Measurements from ENCODE around the gene ABCC8. TPM values are rescaled to one million over a fixed set of nuclear protein-coding genes. Genes with fewer than 3 reads are reported as not detected.

The ABCC8 gene
- total and polyA plus RNA-seq, 2 of the 8 experiments (the other 6 are each of a cell fraction or from before 2014, with no cell fraction given): 3.7 to 4.9 TPM

DNA sequence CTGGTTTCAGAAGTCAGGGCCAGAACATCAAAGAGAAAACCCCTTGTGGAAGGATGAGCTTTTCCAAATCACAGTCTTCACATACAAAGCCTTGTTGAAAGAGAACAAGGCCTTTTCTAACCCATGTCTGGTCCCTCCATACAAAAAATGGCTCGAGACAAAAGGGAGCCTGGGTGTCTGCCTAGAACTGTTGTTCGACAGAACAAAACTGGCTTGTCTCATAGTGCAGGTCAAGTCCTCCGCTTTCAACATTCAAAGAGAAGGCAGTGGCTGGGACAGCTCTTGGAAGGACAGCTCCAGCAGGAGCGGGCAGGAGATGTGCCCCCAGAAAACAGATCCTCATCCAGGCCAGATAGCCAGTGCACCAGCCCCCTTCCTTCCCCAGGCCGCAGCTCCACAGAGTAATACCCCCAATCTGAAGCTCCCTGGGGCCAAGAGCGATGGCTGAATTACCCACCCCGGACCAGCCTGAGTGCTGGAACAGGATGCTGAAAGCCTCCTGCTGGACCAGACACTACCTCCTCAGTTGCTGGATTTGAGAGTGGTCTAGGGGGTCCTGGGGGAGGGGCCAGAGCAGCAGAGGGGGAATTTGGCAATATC lies 40.0 kb upstream of the ABCC8 start:
- no peak overlapping the region for H2AK5ac ChIP-seq (ENCODE audit: low read depth, low read length)
- H3K79me2 ChIP-seq (ENCODE audit: control insufficient read depth in 1 of 2, insufficient read depth in 2 of 2, low read length in 2 of 2): no peaks in the 10 kb centered on the region
- H3K56ac ChIP-seq (replicated peaks; ENCODE audit: insufficient read length, low read depth, low read length): no peak overlapping the region
- no peak overlapping the region for H3K4ac ChIP-seq (replicated peaks; ENCODE audit: insufficient read length, low read depth, low read length)
- H4K5ac ChIP-seq (ENCODE audit: insufficient read length, low read depth, low read length): no peak overlapping the region
- H3K23ac ChIP-seq (ENCODE audit: insufficient read length): no peak overlapping the region
- H3K9ac ChIP-seq (replicated peaks in 1 of 4; ENCODE audit: extremely low read depth in 1 of 4, low read depth in 3 of 4, low read length in 3 of 4): no peak overlapping the region
- no peaks in the 10 kb centered on the region for H3K36me3 ChIP-seq (ENCODE audit: control insufficient read depth in 2 of 4, insufficient read depth in 4 of 4, low read length in 3 of 4)
- no peak overlapping the region for H3K18ac ChIP-seq (ENCODE audit: extremely low read depth, low read length)
- H2BK120ac ChIP-seq (replicated peaks; ENCODE audit: low read depth, low read length): no peak overlapping the region
- POLR2A ChIA-PET (ENCODE audit: partially characterized antibody): no interaction called here
- H2BK5ac ChIP-seq (ENCODE audit: low read depth, low read length): no peak overlapping the region
- TF ChIP-seq BCL11A (IDR thresholded peaks at IDR 0.05; ENCODE audit: low read depth in 2 of 2, low read length in 2 of 2) (no peak), EP300 (IDR thresholded peaks at IDR 0.05; ENCODE audit: borderline replicate concordance in 1 of 2, low read depth in 2 of 2, low read length in 2 of 2) (no peak), SIX5 (IDR thresholded peaks at IDR 0.05; ENCODE audit: low read depth, low read length) (no peak)
- H2BK20ac ChIP-seq (ENCODE audit: low read length): no peak overlapping the region
- CTCF ChIA-PET (ENCODE audit: partially characterized antibody): interaction anchor here (1.4 to 44.8 kb wide), 5 partner anchors 4 to 214 kb away, joined by 4 to 1414 read pairs (median 494); partner anchors contain the start of gene KCNJ11
- H3K9me3 ChIP-seq (ENCODE audit: insufficient read depth in 2 of 2, low read depth in 1 of 2, low read length in 1 of 2): no peaks in the 10 kb centered on the region
- DNase-seq (ENCODE audit: low read depth in 1 of 2, low spot score in 2 of 2) (no peak), FAIRE-seq (no peak)
- no peak overlapping the region; the same call in 1 of the 2 replicates for H4K8ac ChIP-seq (ENCODE audit: extremely low read depth, insufficient read depth, low read length)
- H3K4me2 ChIP-seq (ENCODE audit: insufficient read depth in 1 of 2, low read depth in 2 of 2, low read length in 2 of 2): no peak overlapping the region
- no peaks in the 10 kb centered on the region for H3K27me3 ChIP-seq (replicated peaks in 1 of 4; ENCODE audit: control insufficient read depth in 3 of 4, extremely low read depth in 1 of 4, insufficient read depth in 3 of 4, low read length in 3 of 4)
- no peaks in the 10 kb centered on the region for H4K20me1 ChIP-seq (replicated peaks in 1 of 2; ENCODE audit: control insufficient read depth in 1 of 2, insufficient read depth in 2 of 2, low read length in 2 of 2)
- no peak overlapping the region for H2AFZ ChIP-seq (ENCODE audit: low read length)
- H2BK15ac ChIP-seq (ENCODE audit: low read length): no peak overlapping the region
- 92% methylated on average over 7 of the region's 7 CpGs; no CpG with 5 or more reads in 1 of the 2 experiments for WGBS, 2 experiments (ENCODE audit: extremely low coverage in 1 of 2, insufficient coverage in 1 of 2, insufficient read length in 1 of 2, insufficient replicate concordance in 2 of 2, low coverage in 1 of 2, low lambda C conversion rate in 2 of 2, missing lambda C conversion rate in 1 of 2)
- no peak overlapping the region for H3K27ac ChIP-seq (ENCODE audit: low read depth, low read length)
- no peak overlapping the region for H4K91ac ChIP-seq (replicated peaks; ENCODE audit: insufficient read length, low read length)
- no peak overlapping the region for H3K14ac ChIP-seq (ENCODE audit: insufficient read length)
- H3K79me1 ChIP-seq (ENCODE audit: low read depth, low read length): no peaks in the 10 kb centered on the region
- H3K4me3 ChIP-seq (ENCODE audit: extremely low read depth in 1 of 4, insufficient read depth in 2 of 4, low read depth in 3 of 4, low read length in 4 of 4): no peak overlapping the region
- H3K23me2 ChIP-seq (ENCODE audit: low read depth, low read length): no peaks in the 10 kb centered on the region
- peaks cover 0 to 6% (median 3%) of the 10 kb centered on the region in 4 experiments; a peak in 6 of 7 replicates for H3K4me1 ChIP-seq (replicated peaks in 1 of 4; ENCODE audit: control insufficient read depth in 3 of 4, insufficient read depth in 4 of 4, low read length in 3 of 4)
- no peak overlapping the region for H2BK12ac ChIP-seq (ENCODE audit: low read depth, low read length)
